Astrocyte of the spinal cord (primary cell): ENCODE measurements around the gene FAM149A.
A peak's percentile ranks its signal among the peaks of the same experiment; 100 is the strongest.

Source experiments
- DNase-seq: peaks from one replicate; pipeline ENCODE4 v3.0.0; 2011; ENCODE audit warnings: low read depth, low spot score
- H3K4me3 ChIP-seq: 2 replicates; pipeline ENCODE4 v1.5.1; 2011; ENCODE audit warnings: low read depth, mild to moderate bottlenecking, low read length, moderate library complexity
- in situ Hi-C: cut with HindIII; loops from 2 replicates; pipeline ENCODE4 v1.10.0; 2017; ENCODE audit warnings: low sequenced_read_pairs
- TF ChIP-seq, protein P1 (sequence below): IDR thresholded peaks from 2 replicates; pipeline ENCODE4 v1.5.1; 2012; ENCODE audit warnings: low read depth, mild to moderate bottlenecking, low read length, inconsistent platforms

Gene FAM149A

DNA sequence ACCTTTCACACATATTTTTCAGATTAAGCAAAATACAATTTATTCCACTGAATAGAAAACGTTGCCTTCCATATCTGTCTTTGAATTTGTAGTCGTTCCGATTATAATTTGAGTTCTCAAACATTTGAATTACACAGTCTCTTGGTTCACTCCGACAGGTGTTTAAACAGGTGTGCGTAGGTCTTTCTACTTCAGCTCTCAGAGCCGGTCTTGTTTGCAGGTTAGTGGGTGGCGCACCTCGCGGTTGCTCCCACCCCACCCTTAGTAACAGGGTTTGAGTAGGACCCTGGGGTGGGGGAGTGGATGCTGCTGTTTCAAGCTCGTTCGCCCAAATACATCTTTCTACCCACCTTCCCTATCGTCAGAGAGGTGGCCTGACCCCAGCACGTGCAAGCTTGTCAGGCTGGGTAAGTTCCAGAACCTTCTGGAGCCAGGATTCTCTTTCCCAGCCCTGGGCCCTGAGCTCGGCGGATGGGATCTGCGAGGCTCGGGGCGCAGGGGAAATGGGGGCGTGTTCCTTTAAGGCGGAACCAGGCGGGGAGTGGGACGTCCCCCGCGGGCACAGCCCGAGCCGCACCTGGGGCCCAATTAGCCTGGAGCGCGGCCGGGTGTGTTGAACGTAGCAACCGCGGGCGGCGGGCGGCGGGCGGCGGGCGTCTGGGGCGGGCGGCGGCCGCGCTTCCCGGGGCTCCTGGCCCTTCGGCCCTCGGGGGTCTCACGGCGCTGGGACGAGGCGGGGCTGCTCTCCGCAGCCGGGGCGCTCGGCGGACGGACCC, at the start of gene FAM149A:
Gene FAM149A (plus strand): TSS at position 591 of the 776 bp plus-strand sequence.
- peak within 1 kb of the TSS; percentile 30 for H3K4me3 ChIP-seq
- TF ChIP-seq, protein P1, sequence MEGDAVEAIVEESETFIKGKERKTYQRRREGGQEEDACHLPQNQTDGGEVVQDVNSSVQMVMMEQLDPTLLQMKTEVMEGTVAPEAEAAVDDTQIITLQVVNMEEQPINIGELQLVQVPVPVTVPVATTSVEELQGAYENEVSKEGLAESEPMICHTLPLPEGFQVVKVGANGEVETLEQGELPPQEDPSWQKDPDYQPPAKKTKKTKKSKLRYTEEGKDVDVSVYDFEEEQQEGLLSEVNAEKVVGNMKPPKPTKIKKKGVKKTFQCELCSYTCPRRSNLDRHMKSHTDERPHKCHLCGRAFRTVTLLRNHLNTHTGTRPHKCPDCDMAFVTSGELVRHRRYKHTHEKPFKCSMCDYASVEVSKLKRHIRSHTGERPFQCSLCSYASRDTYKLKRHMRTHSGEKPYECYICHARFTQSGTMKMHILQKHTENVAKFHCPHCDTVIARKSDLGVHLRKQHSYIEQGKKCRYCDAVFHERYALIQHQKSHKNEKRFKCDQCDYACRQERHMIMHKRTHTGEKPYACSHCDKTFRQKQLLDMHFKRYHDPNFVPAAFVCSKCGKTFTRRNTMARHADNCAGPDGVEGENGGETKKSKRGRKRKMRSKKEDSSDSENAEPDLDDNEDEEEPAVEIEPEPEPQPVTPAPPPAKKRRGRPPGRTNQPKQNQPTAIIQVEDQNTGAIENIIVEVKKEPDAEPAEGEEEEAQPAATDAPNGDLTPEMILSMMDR, result no peak
- DNase-seq, result no peak
- in situ Hi-C loops, result no loop called here

GRCh38 chr4:186058253-186058979, 46.1 kb upstream of the FAM149A start:
- DNase-seq, result no peak
- in situ Hi-C loops, result no loop called here
- H3K4me3 ChIP-seq, result no peak overlapping the region
- TF ChIP-seq, protein P1, result no peak

GRCh38 chr4:186058980-186059316, 45.6 kb upstream of the FAM149A start:
- in situ Hi-C loops, result no loop called here
- no peak overlapping the region for H3K4me3 ChIP-seq
- TF ChIP-seq, protein P1, result no peak
- no peak for DNase-seq

DNA sequence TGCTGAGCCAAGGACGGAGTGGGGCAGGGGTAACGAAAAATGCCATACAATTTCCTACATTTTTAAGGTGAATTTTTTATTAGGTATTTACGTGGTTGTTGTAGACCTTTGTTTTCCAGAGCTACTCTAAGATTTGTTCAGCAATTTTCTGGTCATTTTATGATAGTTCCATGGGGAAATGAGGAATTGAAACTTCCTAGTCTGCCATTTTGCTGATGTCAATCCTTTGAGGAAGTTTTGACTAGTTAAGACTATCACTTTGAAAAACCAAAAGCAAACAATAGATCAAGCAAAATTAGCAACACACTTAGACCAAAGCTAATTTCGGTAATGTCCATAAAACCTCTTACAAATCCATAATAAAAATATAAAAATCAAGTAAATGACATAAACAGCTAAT, 42.6 kb upstream of the FAM149A start:
- in situ Hi-C loops, result no loop called here
- H3K4me3 ChIP-seq, result no peak overlapping the region
- no peak for DNase-seq
- TF ChIP-seq, protein P1, result no peak

DNA sequence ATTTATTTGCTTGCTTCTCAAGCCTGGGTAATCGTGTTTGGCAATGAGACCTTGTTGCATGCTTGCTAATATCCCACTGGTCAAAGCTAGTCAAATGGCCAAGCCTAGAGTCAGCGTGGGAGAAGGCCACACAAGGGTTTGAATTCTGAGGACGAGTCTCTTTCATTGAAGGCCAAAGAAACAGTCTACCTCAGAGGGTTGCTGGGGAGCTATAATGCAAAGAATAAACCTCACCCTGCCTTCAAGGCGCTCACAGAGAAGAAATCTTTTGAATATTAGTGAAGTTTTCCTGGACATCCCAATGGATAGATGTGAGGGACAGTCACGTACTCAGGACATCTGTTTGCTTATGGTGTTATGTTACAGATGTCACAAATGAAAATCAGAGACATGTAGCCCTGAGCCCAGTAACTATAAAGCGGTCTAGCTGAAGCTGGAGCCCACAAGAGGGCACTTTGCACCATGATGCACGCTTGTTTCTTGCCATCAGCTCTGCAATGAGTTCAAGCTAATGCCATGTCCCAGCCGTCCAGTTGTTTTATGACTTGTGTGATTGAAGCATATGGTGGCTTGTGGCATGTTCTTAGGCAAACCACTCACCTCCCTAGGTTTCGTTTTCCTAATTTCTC, 36.6 kb upstream of the FAM149A start:
- TF ChIP-seq, protein P1, result peak; percentile 44
- peak; percentile 37 for DNase-seq
- in situ Hi-C loops, result no loop called here
- H3K4me3 ChIP-seq, result peak overlapping the region; percentile 50

GRCh38 chr4:186068581-186069348, 35.7 kb upstream of the FAM149A start, which contains the start of gene TLR3:
Gene TLR3, plus strand, starts transcription at chr4:186069156. Its CDS starts 7,464 bp downstream, at chr4:186076620.
- TF ChIP-seq, protein P1, result no peak
- DNase-seq, result peak; percentile 62
- in situ Hi-C loops, result no loop called here

More at GRCh38 chr4:186068581-186069348, 35.7 kb upstream of the FAM149A start, which contains the start of gene TLR3:
- H3K4me3 ChIP-seq, result peak within 1 kb of the TSS; percentile 50
